GM21717 (cell line): ENCODE data around the gene CAMKMT.

ENCODE experiments used
- ATAC-seq: cut with Tn5 transposase; IDR thresholded peaks from one replicate; pipeline ENCODE4 v1.9.1; 2021; ENCODE audit warnings: mild to moderate bottlenecking, moderate library complexity; ENCODE audit not compliant: unreplicated experiment

Gene CAMKMT

GRCh38 chr2:44787663-44788062, 425.9 kb downstream of the CAMKMT start:
- ATAC-seq, result no peak

- ATAC-seq, result no peak
Measured at GRCh38 chr2:44789446-44789845, 427.7 kb downstream of the CAMKMT start.

GRCh38 chr2:44789971-44790721, 428.4 kb downstream of the CAMKMT start:
- no peak for ATAC-seq

- no peak for ATAC-seq
Measured at GRCh38 chr2:44793322-44793870, 431.6 kb downstream of the CAMKMT start.

- no peak for ATAC-seq
Measured at GRCh38 chr2:44796771-44797170, 435.0 kb downstream of the CAMKMT start.

- no peak for ATAC-seq
Measured at GRCh38 chr2:44798139-44798659, 436.5 kb downstream of the CAMKMT start.

- no peak for ATAC-seq
Measured at GRCh38 chr2:44799105-44799504, 437.4 kb downstream of the CAMKMT start.

- ATAC-seq, result no peak
Measured at GRCh38 chr2:44799754-44800153, 438.0 kb downstream of the CAMKMT start.

- ATAC-seq, result no peak
Measured at GRCh38 chr2:44801289-44801840, 439.6 kb downstream of the CAMKMT start.

GRCh38 chr2:44801841-44802776, 440.4 kb downstream of the CAMKMT start:
- ATAC-seq, result no peak

- no peak for ATAC-seq
Measured at GRCh38 chr2:44802777-44803424, 441.2 kb downstream of the CAMKMT start.

- ATAC-seq, result no peak
Measured at GRCh38 chr2:44804406-44805265, 442.9 kb downstream of the CAMKMT start.

- ATAC-seq, result no peak
Measured at GRCh38 chr2:44805401-44806235, 443.9 kb downstream of the CAMKMT start.

GRCh38 chr2:44807201-44808025, 445.7 kb downstream of the CAMKMT start:
- ATAC-seq, result no peak

GRCh38 chr2:44810892-44811530, 449.3 kb downstream of the CAMKMT start:
- ATAC-seq, result no peak

- ATAC-seq, result no peak
Measured at GRCh38 chr2:44813165-44813564, 451.4 kb downstream of the CAMKMT start.

- no peak for ATAC-seq
Measured at GRCh38 chr2:44813658-44814057, 451.9 kb downstream of the CAMKMT start.
